MM.1S (cell line): ENCODE measurements around the gene IL2RA.

Source experiments
- DNase-seq: peaks from one replicate; pipeline ENCODE4 v3.0.0-alpha.2; 2015
- H2AFZ ChIP-seq: fragments of 300-600 bp; sonication (generic); 2 replicates; pipeline ENCODE4 v1.6.0; 2016; ENCODE audit warnings: antibody characterized with exemption, low read length
- H3F3A ChIP-seq: fragments of 300-600 bp; sonication (generic); 2 replicates; pipeline ENCODE4 v1.6.1; 2016; ENCODE audit warnings: mild to moderate bottlenecking, antibody characterized with exemption, low read length, moderate library complexity, mixed read lengths; ENCODE audit not compliant: insufficient read depth
- H3K27ac ChIP-seq: fragments of 300-600 bp; sonication (generic); 2 replicates; pipeline ENCODE4 v1.5.1; 2016; ENCODE audit warnings: mild to moderate bottlenecking, low read length
- H3K27me3 ChIP-seq: fragments of 300-600 bp; sonication (generic); replicated peaks from 2 replicates; pipeline ENCODE4 v1.6.0; 2016; ENCODE audit warnings: low read length; ENCODE audit not compliant: insufficient read depth
- H3K36me3 ChIP-seq: fragments of 300-600 bp; sonication (generic); replicated peaks from 2 replicates; pipeline ENCODE4 v1.6.1; 2016; ENCODE audit warnings: mild to moderate bottlenecking, low read length, mixed read lengths; ENCODE audit not compliant: insufficient read depth
- H3K4me1 ChIP-seq: fragments of 300-600 bp; sonication (generic); 2 replicates; pipeline ENCODE4 v1.6.1; 2016; ENCODE audit warnings: low read length, mixed read lengths
- H3K4me2 ChIP-seq: fragments of 300-600 bp; sonication (generic); 2 replicates; pipeline ENCODE4 v1.6.0; 2016; ENCODE audit warnings: low read depth, low read length
- H3K4me3 ChIP-seq: fragments of 300-600 bp; sonication (generic); 2 replicates; pipeline ENCODE4 v1.5.1; 2016; ENCODE audit warnings: low read length, mixed read lengths
- H3K79me2 ChIP-seq: fragments of 300-600 bp; sonication (generic); 2 replicates; pipeline ENCODE4 v1.6.1; 2016; ENCODE audit warnings: mixed run types, low read length, mixed read lengths
- H3K9ac ChIP-seq: fragments of 300-600 bp; sonication (generic); 2 replicates; pipeline ENCODE4 v1.6.1; 2016; ENCODE audit warnings: low read length, mixed read lengths
- H3K9me2 ChIP-seq: fragments of 300-600 bp; sonication (generic); replicated peaks from 2 replicates; pipeline ENCODE4 v1.6.1; 2016; ENCODE audit warnings: mild to moderate bottlenecking, low read length, mixed read lengths; ENCODE audit not compliant: insufficient read depth
- H3K9me3 ChIP-seq: fragments of 300-600 bp; sonication (generic); replicated peaks from 2 replicates; pipeline ENCODE4 v1.6.1; 2016; ENCODE audit warnings: mild to moderate bottlenecking, low read length, mixed read lengths; ENCODE audit not compliant: insufficient read depth
- H4K20me1 ChIP-seq: fragments of 300-600 bp; sonication (generic); 2 replicates; pipeline ENCODE4 v1.6.1; 2016; ENCODE audit warnings: mild to moderate bottlenecking, low read length, moderate library complexity, mixed read lengths; ENCODE audit not compliant: insufficient read depth
- EZH2 ChIP-seq: fragments of 300-600 bp; sonication (generic); optimal IDR thresholded peaks from 2 replicates; pipeline ENCODE3; 2017; ENCODE audit warnings: low read depth, mild to moderate bottlenecking, antibody characterized with exemption, low read length, mixed read lengths
- EZH2phosphoT487 ChIP-seq: fragments of 300-600 bp; sonication (generic); IDR thresholded peaks from 2 replicates; pipeline ENCODE4 v1.6.1; 2018; ENCODE audit warnings: antibody characterized with exemption, low read length
- TF ChIP-seq, protein P1 (sequence below): fragments of 300-600 bp; sonication (generic); IDR thresholded peaks from 2 replicates; pipeline ENCODE4 v1.5.1; 2016; ENCODE audit warnings: antibody characterized with exemption, low read length, mixed read lengths

The IL2RA gene

DNA sequence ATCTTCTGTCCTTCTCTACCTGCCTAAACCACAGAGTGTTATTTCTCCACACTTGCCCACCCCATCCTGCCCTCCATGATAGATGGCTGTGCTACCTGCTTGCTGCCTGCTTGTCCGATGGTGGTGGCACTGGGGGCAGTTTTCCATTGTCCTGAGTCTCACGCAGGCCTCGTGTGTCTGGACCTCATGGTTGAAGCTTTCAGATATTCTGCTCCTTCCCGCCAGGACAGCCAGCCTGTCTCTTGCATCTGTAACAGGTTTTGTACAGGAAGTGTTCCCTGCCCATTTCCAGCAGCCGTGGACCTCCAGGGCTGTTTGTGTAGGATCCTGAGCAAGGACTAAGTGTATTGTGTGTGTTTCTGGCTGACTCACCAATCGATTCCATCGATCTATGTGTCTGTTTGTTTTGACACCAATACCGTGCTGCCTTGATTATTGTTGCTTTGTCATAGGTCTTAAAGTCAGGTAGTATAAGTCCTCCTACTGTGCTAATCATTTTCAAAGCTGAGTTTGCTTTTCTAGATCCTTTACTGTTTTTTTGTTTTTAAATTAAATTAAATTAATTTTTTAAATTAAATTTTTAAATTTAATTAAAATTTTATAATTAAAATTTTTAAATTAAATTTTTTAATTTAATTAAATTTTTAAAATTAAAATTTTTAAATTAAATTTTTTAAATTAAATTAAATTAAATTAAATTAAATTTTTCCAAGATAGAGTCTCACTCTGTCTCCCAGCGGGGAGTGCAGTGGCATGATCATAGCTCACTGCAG is 93.3 kb downstream of the IL2RA start:
- Histone ChIP-seq H3K27ac (no peak overlapping the region), H3K4me2 (no peak overlapping the region), H2AFZ (no peak overlapping the region), H3K9me2 (no peaks in the 10 kb centered on the region), H3K4me1 (peaks cover 14% of the 10 kb centered on the region), H3F3A (no peaks in the 10 kb centered on the region), H3K9me3 (no peaks in the 10 kb centered on the region), H3K27me3 (no peaks in the 10 kb centered on the region), H4K20me1 (no peaks in the 10 kb centered on the region), H3K36me3 (no peaks in the 10 kb centered on the region), H3K4me3 (no peak overlapping the region), H3K9ac (no peak overlapping the region), H3K79me2 (peaks cover 56% of the 10 kb centered on the region)
- DNase-seq = no peak
- TF ChIP-seq EZH2 (no peak), EZH2phosphoT487 (no peak)
- TF ChIP-seq, protein P1, sequence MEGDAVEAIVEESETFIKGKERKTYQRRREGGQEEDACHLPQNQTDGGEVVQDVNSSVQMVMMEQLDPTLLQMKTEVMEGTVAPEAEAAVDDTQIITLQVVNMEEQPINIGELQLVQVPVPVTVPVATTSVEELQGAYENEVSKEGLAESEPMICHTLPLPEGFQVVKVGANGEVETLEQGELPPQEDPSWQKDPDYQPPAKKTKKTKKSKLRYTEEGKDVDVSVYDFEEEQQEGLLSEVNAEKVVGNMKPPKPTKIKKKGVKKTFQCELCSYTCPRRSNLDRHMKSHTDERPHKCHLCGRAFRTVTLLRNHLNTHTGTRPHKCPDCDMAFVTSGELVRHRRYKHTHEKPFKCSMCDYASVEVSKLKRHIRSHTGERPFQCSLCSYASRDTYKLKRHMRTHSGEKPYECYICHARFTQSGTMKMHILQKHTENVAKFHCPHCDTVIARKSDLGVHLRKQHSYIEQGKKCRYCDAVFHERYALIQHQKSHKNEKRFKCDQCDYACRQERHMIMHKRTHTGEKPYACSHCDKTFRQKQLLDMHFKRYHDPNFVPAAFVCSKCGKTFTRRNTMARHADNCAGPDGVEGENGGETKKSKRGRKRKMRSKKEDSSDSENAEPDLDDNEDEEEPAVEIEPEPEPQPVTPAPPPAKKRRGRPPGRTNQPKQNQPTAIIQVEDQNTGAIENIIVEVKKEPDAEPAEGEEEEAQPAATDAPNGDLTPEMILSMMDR = no peak

DNA sequence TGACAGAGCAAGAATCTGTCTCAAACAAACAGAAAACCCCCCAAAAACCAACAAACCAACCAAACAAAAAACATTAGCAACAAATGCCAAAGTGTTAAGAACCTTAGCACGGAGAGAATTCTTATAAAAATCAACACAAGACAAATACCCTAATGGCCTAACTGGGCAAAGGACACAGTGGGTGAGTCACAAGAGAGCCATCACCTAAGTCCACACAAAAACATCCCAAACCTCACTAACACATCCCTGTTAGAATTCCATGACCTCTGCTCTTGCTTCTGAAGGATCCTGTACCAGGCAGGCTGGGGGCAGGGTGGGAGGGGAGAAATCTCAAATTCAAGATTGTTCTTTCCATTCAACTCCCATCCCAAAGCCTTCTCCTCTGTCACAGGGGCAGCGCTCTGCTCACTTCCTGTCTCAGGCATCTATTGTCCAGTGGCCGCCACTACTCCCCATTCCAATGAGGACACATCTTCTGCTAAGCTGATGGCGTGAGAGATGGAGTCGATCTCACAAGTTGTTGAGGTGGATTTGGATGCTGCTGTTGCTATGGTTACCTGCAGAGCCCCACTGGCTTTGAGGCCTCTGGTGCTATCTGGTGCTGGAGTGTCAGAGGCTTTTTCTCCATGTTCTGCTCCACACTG is 94.0 kb downstream of the IL2RA start:
- no peak for DNase-seq
- Histone ChIP-seq H3K4me3 (no peak overlapping the region), H3K36me3 (no peaks in the 10 kb centered on the region), H3K4me2 (no peak overlapping the region), H3K27ac (no peak overlapping the region), H3K9me2 (no peaks in the 10 kb centered on the region), H3K79me2 (peaks cover 49% of the 10 kb centered on the region), H3F3A (no peaks in the 10 kb centered on the region), H3K9ac (no peak overlapping the region), H4K20me1 (no peaks in the 10 kb centered on the region), H2AFZ (no peak overlapping the region), H3K27me3 (no peaks in the 10 kb centered on the region), H3K9me3 (no peaks in the 10 kb centered on the region), H3K4me1 (peaks cover 14% of the 10 kb centered on the region)
- no peak for TF ChIP-seq EZH2phosphoT487
- TF ChIP-seq EZH2 = no peak
- TF ChIP-seq, protein P1 = no peak

DNA sequence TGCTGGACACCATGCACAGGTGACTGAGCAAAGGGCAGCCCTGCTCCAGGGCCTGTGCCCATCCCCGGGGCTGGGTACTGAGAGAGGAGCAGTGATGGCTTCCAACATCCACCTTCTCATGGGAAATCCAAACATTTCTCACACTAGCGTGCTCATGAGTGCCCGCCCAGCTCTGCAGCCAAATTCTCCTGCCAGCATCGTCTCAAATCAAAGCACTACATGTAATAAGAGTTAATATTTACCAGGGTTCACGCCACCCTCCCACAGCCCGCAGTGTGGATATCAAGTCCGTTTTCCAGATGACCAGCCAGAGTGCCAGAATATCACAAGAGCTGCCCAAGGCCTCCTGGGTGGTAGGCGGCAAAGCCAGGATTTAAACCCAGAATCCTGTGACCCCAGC is 96.9 kb downstream of the IL2RA start:
- H3K9ac ChIP-seq = no peak overlapping the region
- H3K27ac ChIP-seq = no peak overlapping the region
- no peak overlapping the region for H2AFZ ChIP-seq
- peaks cover 23% of the 10 kb centered on the region for H3K79me2 ChIP-seq
- no peak overlapping the region for H3K4me3 ChIP-seq
- H3K36me3 ChIP-seq = no peaks in the 10 kb centered on the region
- no peak overlapping the region for H3K4me2 ChIP-seq
- H3K9me3 ChIP-seq = no peaks in the 10 kb centered on the region
- H3F3A ChIP-seq = no peaks in the 10 kb centered on the region
- H4K20me1 ChIP-seq = no peaks in the 10 kb centered on the region
- no peaks in the 10 kb centered on the region for H3K4me1 ChIP-seq
- TF ChIP-seq EZH2 (no peak), EZH2phosphoT487 (no peak)
- TF ChIP-seq, protein P1 = no peak
- H3K27me3 ChIP-seq = no peaks in the 10 kb centered on the region
- no peaks in the 10 kb centered on the region for H3K9me2 ChIP-seq
- DNase-seq = no peak
